ENCODE results near the gene APOM.

The APOM gene

GRCh38 chr6:31690231-31691077 is 34.8 kb downstream of the APOM start:
- Histone ChIP-seq H3K27me3 (no peaks in the 10 kb centered on the region), H3K36me3 (peaks cover 100% of the 10 kb centered on the region), H3K4me1 (ENCODE audit: control insufficient read depth in 1 of 2, insufficient read depth in 1 of 2, low read depth in 1 of 2, low read length in 1 of 2) (no peaks in the 10 kb centered on the region), H3K27ac (no peak overlapping the region), H3K4me3 (ENCODE audit: low read depth in 1 of 2, low read length in 1 of 2) (no peak overlapping the region), H3K9me3 (no peaks in the 10 kb centered on the region)
- TF ChIP-seq CTCF (IDR thresholded peaks at IDR 0.05): no peak

- no peak overlapping the region for H3K27ac ChIP-seq
- TF ChIP-seq CTCF (IDR thresholded peaks at IDR 0.05): no peak
- H3K4me3 ChIP-seq (ENCODE audit: low read depth in 1 of 2, low read length in 1 of 2): no peak overlapping the region
- peaks cover 100% of the 10 kb centered on the region for H3K36me3 ChIP-seq
- no peaks in the 10 kb centered on the region for H3K9me3 ChIP-seq
- H3K4me1 ChIP-seq (ENCODE audit: control insufficient read depth in 1 of 2, insufficient read depth in 1 of 2, low read depth in 1 of 2, low read length in 1 of 2): no peaks in the 10 kb centered on the region
- no peaks in the 10 kb centered on the region for H3K27me3 ChIP-seq
These were observed 35.4 kb downstream of the APOM start for GRCh38 chr6:31691078-31691463.

- Histone ChIP-seq H3K36me3 (peaks cover 99% of the 10 kb centered on the region), H3K27ac (no peak overlapping the region), H3K27me3 (no peaks in the 10 kb centered on the region), H3K4me3 (ENCODE audit: low read depth in 1 of 2, low read length in 1 of 2) (no peak overlapping the region), H3K9me3 (no peaks in the 10 kb centered on the region), H3K4me1 (ENCODE audit: control insufficient read depth in 1 of 2, insufficient read depth in 1 of 2, low read depth in 1 of 2, low read length in 1 of 2) (no peaks in the 10 kb centered on the region)
- no peak for TF ChIP-seq CTCF (IDR thresholded peaks at IDR 0.05)
These were observed 35.9 kb downstream of the APOM start for GRCh38 chr6:31691564-31692108.

GRCh38 chr6:31692353-31692752 is 36.7 kb downstream of the APOM start:
- H3K36me3 ChIP-seq: peaks cover 94% of the 10 kb centered on the region

GRCh38 chr6:31692886-31693285 is 37.2 kb downstream of the APOM start:
- TF ChIP-seq CTCF (IDR thresholded peaks at IDR 0.05): no peak
- H3K27me3 ChIP-seq: no peaks in the 10 kb centered on the region
- H3K4me1 ChIP-seq (ENCODE audit: control insufficient read depth in 1 of 2, insufficient read depth in 1 of 2, low read depth in 1 of 2, low read length in 1 of 2): no peaks in the 10 kb centered on the region
- H3K9me3 ChIP-seq: no peaks in the 10 kb centered on the region
- H3K27ac ChIP-seq: no peak overlapping the region
- no peak overlapping the region for H3K4me3 ChIP-seq (ENCODE audit: low read depth in 1 of 2, low read length in 1 of 2)
- peaks cover 89% of the 10 kb centered on the region for H3K36me3 ChIP-seq

More at GRCh38 chr6:31692353-31692752, 36.7 kb downstream of the APOM start:
- no peak overlapping the region for H3K27ac ChIP-seq
- TF ChIP-seq CTCF (IDR thresholded peaks at IDR 0.05): no peak
- H3K27me3 ChIP-seq: no peaks in the 10 kb centered on the region
- H3K9me3 ChIP-seq: no peaks in the 10 kb centered on the region
- no peaks in the 10 kb centered on the region for H3K4me1 ChIP-seq (ENCODE audit: control insufficient read depth in 1 of 2, insufficient read depth in 1 of 2, low read depth in 1 of 2, low read length in 1 of 2)
- no peak overlapping the region for H3K4me3 ChIP-seq (ENCODE audit: low read depth in 1 of 2, low read length in 1 of 2)
